ENCODE results near the gene HUNK.

HUNK gene

GRCh38 chr21:31937303-31937702, 64.5 kb downstream of the HUNK start:
- TF ChIP-seq OSR1 (CRISPR knock-in tag; IDR thresholded peaks at IDR 0.05): no peak
- no peak for TF ChIP-seq ZNF565 (CRISPR knock-in tag; conservative IDR thresholded peaks at IDR 0.05; ENCODE audit: low read depth)
- TF ChIP-seq ESRRG (CRISPR knock-in tag; IDR thresholded peaks at IDR 0.05): no peak
- TF ChIP-seq ZFP30 (CRISPR knock-in tag; IDR thresholded peaks at IDR 0.05): no peak
- TF ChIP-seq CSRNP3 (CRISPR knock-in tag; IDR thresholded peaks at IDR 0.05): no peak
- TF ChIP-seq RARB (CRISPR knock-in tag; IDR thresholded peaks at IDR 0.05): no peak
- TF ChIP-seq PPARA (CRISPR knock-in tag; IDR thresholded peaks at IDR 0.05; ENCODE audit: borderline replicate concordance): no peak
- no peak for TF ChIP-seq ARNTL (CRISPR knock-in tag; IDR thresholded peaks at IDR 0.05; ENCODE audit: borderline replicate concordance, low read depth)
- no peak for TF ChIP-seq ZC3H10 (CRISPR knock-in tag; IDR thresholded peaks at IDR 0.05)
- ATAC-seq: no peak

GRCh38 chr21:31938330-31939301, 65.8 kb downstream of the HUNK start:
- TF ChIP-seq ZFP30 (CRISPR knock-in tag; IDR thresholded peaks at IDR 0.05) (no peak), ZFP3 (CRISPR knock-in tag; IDR thresholded peaks at IDR 0.05) (no peak), RARB (CRISPR knock-in tag; IDR thresholded peaks at IDR 0.05) (no peak)
- ATAC-seq: no peak

- no peak for ATAC-seq
- no peak for TF ChIP-seq CREB5 (CRISPR knock-in tag; IDR thresholded peaks at IDR 0.05; ENCODE audit: low read depth)
- no peak for TF ChIP-seq ZFP3 (CRISPR knock-in tag; IDR thresholded peaks at IDR 0.05)
- no peak for TF ChIP-seq ZNF8 (CRISPR knock-in tag; IDR thresholded peaks at IDR 0.05)
- no peak for TF ChIP-seq PPARA (CRISPR knock-in tag; IDR thresholded peaks at IDR 0.05; ENCODE audit: borderline replicate concordance)
- TF ChIP-seq CSRNP3 (CRISPR knock-in tag; IDR thresholded peaks at IDR 0.05): no peak
- TF ChIP-seq GLIS3 (CRISPR knock-in tag; IDR thresholded peaks at IDR 0.05): no peak
- no peak for TF ChIP-seq SNAI2 (CRISPR knock-in tag; IDR thresholded peaks at IDR 0.05)
Observed at GRCh38 chr21:31941694-31942093, 68.9 kb downstream of the HUNK start.

- no peak for ATAC-seq
- TF ChIP-seq CSRNP3 (CRISPR knock-in tag; IDR thresholded peaks at IDR 0.05) (no peak), ZC3H10 (CRISPR knock-in tag; IDR thresholded peaks at IDR 0.05) (no peak), ZNF70 (CRISPR knock-in tag; IDR thresholded peaks at IDR 0.05) (no peak), ZNF8 (CRISPR knock-in tag; IDR thresholded peaks at IDR 0.05) (no peak), POU6F1 (CRISPR knock-in tag; IDR thresholded peaks at IDR 0.05; ENCODE audit: borderline replicate concordance, low read depth) (no peak), CSDC2 (CRISPR knock-in tag; IDR thresholded peaks at IDR 0.05) (no peak), CREB5 (CRISPR knock-in tag; IDR thresholded peaks at IDR 0.05; ENCODE audit: low read depth) (no peak), TSHZ2 (CRISPR knock-in tag; IDR thresholded peaks at IDR 0.05) (no peak), TOX (CRISPR knock-in tag; IDR thresholded peaks at IDR 0.05; ENCODE audit: borderline replicate concordance) (no peak), RARB (CRISPR knock-in tag; IDR thresholded peaks at IDR 0.05) (no peak), ESRRG (CRISPR knock-in tag; IDR thresholded peaks at IDR 0.05) (no peak), ZNF565 (CRISPR knock-in tag; conservative IDR thresholded peaks at IDR 0.05; ENCODE audit: low read depth) (no peak), BACH2 (CRISPR knock-in tag; IDR thresholded peaks at IDR 0.05; ENCODE audit: borderline replicate concordance) (no peak), GLIS3 (CRISPR knock-in tag; IDR thresholded peaks at IDR 0.05) (no peak), ISL1 (CRISPR knock-in tag; IDR thresholded peaks at IDR 0.05) (no peak), ARNTL (CRISPR knock-in tag; IDR thresholded peaks at IDR 0.05; ENCODE audit: borderline replicate concordance, low read depth) (no peak)
Observed at GRCh38 chr21:31943561-31943960, 70.7 kb downstream of the HUNK start.

Data from SK-N-SH treated with all-trans-retinoic acid at 6 μM for 48 hours (cell line).